MM.1S (cell line): ENCODE measurements around the gene RALGAPA2.

Experiments
- DNase-seq: peaks from one replicate; pipeline ENCODE4 v3.0.0-alpha.2; 2015
- H2AFZ ChIP-seq: fragments of 300-600 bp; sonication (generic); 2 replicates; pipeline ENCODE4 v1.6.0; 2016; ENCODE audit warnings: antibody characterized with exemption, low read length
- H3F3A ChIP-seq: fragments of 300-600 bp; sonication (generic); 2 replicates; pipeline ENCODE4 v1.6.1; 2016; ENCODE audit warnings: mild to moderate bottlenecking, antibody characterized with exemption, low read length, moderate library complexity, mixed read lengths; ENCODE audit not compliant: insufficient read depth
- H3K27ac ChIP-seq: fragments of 300-600 bp; sonication (generic); 2 replicates; pipeline ENCODE4 v1.5.1; 2016; ENCODE audit warnings: mild to moderate bottlenecking, low read length
- H3K27me3 ChIP-seq: fragments of 300-600 bp; sonication (generic); replicated peaks from 2 replicates; pipeline ENCODE4 v1.6.0; 2016; ENCODE audit warnings: low read length; ENCODE audit not compliant: insufficient read depth
- H3K36me3 ChIP-seq: fragments of 300-600 bp; sonication (generic); replicated peaks from 2 replicates; pipeline ENCODE4 v1.6.1; 2016; ENCODE audit warnings: mild to moderate bottlenecking, low read length, mixed read lengths; ENCODE audit not compliant: insufficient read depth
- H3K4me1 ChIP-seq: fragments of 300-600 bp; sonication (generic); 2 replicates; pipeline ENCODE4 v1.6.1; 2016; ENCODE audit warnings: low read length, mixed read lengths
- H3K4me2 ChIP-seq: fragments of 300-600 bp; sonication (generic); 2 replicates; pipeline ENCODE4 v1.6.0; 2016; ENCODE audit warnings: low read depth, low read length
- H3K4me3 ChIP-seq: fragments of 300-600 bp; sonication (generic); 2 replicates; pipeline ENCODE4 v1.5.1; 2016; ENCODE audit warnings: low read length, mixed read lengths
- H3K79me2 ChIP-seq: fragments of 300-600 bp; sonication (generic); 2 replicates; pipeline ENCODE4 v1.6.1; 2016; ENCODE audit warnings: mixed run types, low read length, mixed read lengths
- H3K9ac ChIP-seq: fragments of 300-600 bp; sonication (generic); 2 replicates; pipeline ENCODE4 v1.6.1; 2016; ENCODE audit warnings: low read length, mixed read lengths
- H3K9me2 ChIP-seq: fragments of 300-600 bp; sonication (generic); replicated peaks from 2 replicates; pipeline ENCODE4 v1.6.1; 2016; ENCODE audit warnings: mild to moderate bottlenecking, low read length, mixed read lengths; ENCODE audit not compliant: insufficient read depth
- H3K9me3 ChIP-seq: fragments of 300-600 bp; sonication (generic); replicated peaks from 2 replicates; pipeline ENCODE4 v1.6.1; 2016; ENCODE audit warnings: mild to moderate bottlenecking, low read length, mixed read lengths; ENCODE audit not compliant: insufficient read depth
- H4K20me1 ChIP-seq: fragments of 300-600 bp; sonication (generic); 2 replicates; pipeline ENCODE4 v1.6.1; 2016; ENCODE audit warnings: mild to moderate bottlenecking, low read length, moderate library complexity, mixed read lengths; ENCODE audit not compliant: insufficient read depth
- CTCF ChIP-seq: fragments of 300-600 bp; sonication (generic); IDR thresholded peaks from 2 replicates; pipeline ENCODE4 v1.5.1; 2016; ENCODE audit warnings: antibody characterized with exemption, low read length, mixed read lengths
- EZH2 ChIP-seq: fragments of 300-600 bp; sonication (generic); optimal IDR thresholded peaks from 2 replicates; pipeline ENCODE3; 2017; ENCODE audit warnings: low read depth, mild to moderate bottlenecking, antibody characterized with exemption, low read length, mixed read lengths
- EZH2phosphoT487 ChIP-seq: fragments of 300-600 bp; sonication (generic); IDR thresholded peaks from 2 replicates; pipeline ENCODE4 v1.6.1; 2018; ENCODE audit warnings: antibody characterized with exemption, low read length

The RALGAPA2 gene

GRCh38 chr20:20495729-20496503, 216.5 kb downstream of the RALGAPA2 start:
- Histone ChIP-seq H3K9ac (no peak overlapping the region), H3K27me3 (no peaks in the 10 kb centered on the region), H3K36me3 (no peaks in the 10 kb centered on the region), H3K4me2 (no peak overlapping the region), H3K4me1 (no peaks in the 10 kb centered on the region), H2AFZ (no peak overlapping the region), H3F3A (no peaks in the 10 kb centered on the region), H4K20me1 (no peaks in the 10 kb centered on the region), H3K27ac (no peak overlapping the region), H3K9me3 (no peaks in the 10 kb centered on the region), H3K79me2 (no peaks in the 10 kb centered on the region), H3K9me2 (no peaks in the 10 kb centered on the region), H3K4me3 (no peak overlapping the region)
- TF ChIP-seq CTCF: no peak
- TF ChIP-seq EZH2: no peak
- TF ChIP-seq EZH2phosphoT487: no peak
- no peak for DNase-seq

- Histone ChIP-seq H3K9me3 (no peaks in the 10 kb centered on the region), H3K79me2 (no peaks in the 10 kb centered on the region), H3K27me3 (no peaks in the 10 kb centered on the region), H3K4me3 (no peak overlapping the region), H3K27ac (no peak overlapping the region), H3K4me1 (no peaks in the 10 kb centered on the region), H3F3A (no peaks in the 10 kb centered on the region), H4K20me1 (no peaks in the 10 kb centered on the region), H3K9ac (no peak overlapping the region), H3K9me2 (no peaks in the 10 kb centered on the region), H2AFZ (no peak overlapping the region), H3K4me2 (no peak overlapping the region), H3K36me3 (no peaks in the 10 kb centered on the region)
- DNase-seq: no peak
- TF ChIP-seq EZH2: no peak
- no peak for TF ChIP-seq CTCF
- no peak for TF ChIP-seq EZH2phosphoT487
These were observed 218.7 kb downstream of the RALGAPA2 start for GRCh38 chr20:20493701-20494100.

GRCh38 chr20:20492521-20493332, 219.7 kb downstream of the RALGAPA2 start:
- Histone ChIP-seq H3K4me2 (no peak overlapping the region), H3K36me3 (no peaks in the 10 kb centered on the region), H3K9me2 (no peaks in the 10 kb centered on the region), H3K4me1 (no peaks in the 10 kb centered on the region), H3K4me3 (no peak overlapping the region), H3K27ac (no peak overlapping the region), H3K9me3 (no peaks in the 10 kb centered on the region), H4K20me1 (no peaks in the 10 kb centered on the region), H3K79me2 (no peaks in the 10 kb centered on the region), H2AFZ (no peak overlapping the region), H3K9ac (no peak overlapping the region), H3K27me3 (no peaks in the 10 kb centered on the region), H3F3A (no peaks in the 10 kb centered on the region)
- no peak for DNase-seq
- TF ChIP-seq EZH2 (no peak), EZH2phosphoT487 (no peak)
